Panc1 (cell line): ENCODE results near the gene CMKLR1.

Experiments
- CTCF ChIP-seq: fragments of 450-650 bp; IDR thresholded peaks from 2 replicates; pipeline ENCODE4 v1.5.1; 2017; ENCODE audit warnings: mild to moderate bottlenecking
- POLR2AphosphoS5 ChIP-seq: IDR thresholded peaks from 2 replicates; pipeline ENCODE4 v1.6.1; 2012; ENCODE audit warnings: mild to moderate bottlenecking, low read depth, low read length, moderate library complexity
- REST ChIP-seq, 2 experiments: IDR thresholded peaks; 2 replicates each; pipeline ENCODE4 v1.6.1; 2011 to 2012; ENCODE audit warnings: low read depth in 2 of 2, control low read depth in 1 of 2, low read length in 1 of 2, mild to moderate bottlenecking in 1 of 2, moderate library complexity in 1 of 2; ENCODE audit not compliant: insufficient read depth in 1 of 2
- SIN3A ChIP-seq: IDR thresholded peaks from 2 replicates; pipeline ENCODE4 v1.6.1; 2012; ENCODE audit warnings: low read depth, mild to moderate bottlenecking, low read length, moderate library complexity, borderline replicate concordance; ENCODE audit not compliant: insufficient read depth
- TCF7L2 ChIP-seq: IDR thresholded peaks from 2 replicates; pipeline ENCODE4 v1.6.1; 2011; ENCODE audit warnings: mild to moderate bottlenecking, low read depth, low read length, inconsistent platforms

DNA sequence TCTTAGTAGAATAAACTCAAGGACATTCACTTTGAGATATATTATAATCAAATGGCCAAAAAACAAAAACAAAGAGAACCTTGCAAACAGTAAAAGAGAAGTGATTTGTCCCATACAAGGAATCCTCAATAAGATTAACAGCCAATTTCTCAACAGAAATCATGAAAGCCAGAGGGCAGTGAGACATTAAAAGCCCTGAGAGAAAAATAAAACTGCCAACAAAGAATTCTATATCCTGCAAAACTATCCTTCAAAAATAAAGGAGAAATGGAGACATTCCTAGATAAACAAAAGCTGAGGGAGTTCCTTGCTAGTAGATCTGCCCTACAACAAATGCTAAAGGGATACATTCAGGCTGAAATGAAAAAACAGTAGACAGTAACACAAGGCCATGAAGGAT, 78.1 kb downstream of the CMKLR1 start:
- no peak for TF ChIP-seq SIN3A
- TF ChIP-seq TCF7L2, result no peak
- TF ChIP-seq CTCF, result no peak
- TF ChIP-seq REST (IDR thresholded peaks at IDR 0.05; ENCODE audit: insufficient read depth in 1 of 2, low read depth in 2 of 2, low read length in 1 of 2), result no peak
- TF ChIP-seq POLR2AphosphoS5, result no peak
